ENCODE results near the gene FCGR3A.
"Not testable (repeated sequence)": the region's sequence is repeated elsewhere in the genome, so short reads cannot be mapped to it uniquely, and the experiment has no call there.

FCGR3A gene

DNA sequence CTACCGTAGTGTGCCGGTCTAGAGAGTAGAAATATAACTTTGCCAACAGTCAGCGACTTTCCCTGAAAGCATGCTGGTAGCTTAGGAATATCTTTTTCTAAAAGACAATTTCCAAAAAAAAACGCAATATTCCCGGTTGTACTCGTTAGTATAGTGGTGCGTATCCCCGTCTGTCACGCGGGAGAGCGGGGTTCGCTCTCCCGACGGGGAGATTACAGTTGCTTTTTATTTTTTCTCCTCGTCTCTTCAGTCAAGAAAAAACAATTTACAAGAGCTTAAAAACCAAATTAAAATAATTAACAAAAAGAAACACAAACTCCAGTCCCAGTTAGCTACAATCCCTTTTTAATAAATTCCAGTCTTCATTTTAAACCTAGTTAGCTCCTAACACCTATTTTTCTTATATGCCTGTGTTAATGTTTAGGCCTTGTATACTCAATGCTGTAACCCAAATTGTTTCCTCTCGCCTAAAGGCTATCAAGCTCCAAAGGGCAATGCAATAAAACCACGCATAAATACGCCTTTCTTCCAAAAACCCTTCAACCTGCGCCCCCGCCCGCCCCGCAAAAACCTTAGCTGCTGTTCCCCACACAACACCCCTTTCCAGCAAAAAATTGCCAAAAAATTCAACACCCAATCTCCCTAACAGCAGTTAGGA is 17.5 kb downstream of the FCGR3A start:
- H3K4me3 ChIP-seq (ENCODE audit: low read length), result 0 out of 2 replicates have a peak overlapping the region, but pooled peaks have one; percentile 11
- TF ChIP-seq ZNF274 (IDR thresholded peaks at IDR 0.05; ENCODE audit: low read depth, low read length), result no peak

- H3K4me3 ChIP-seq (ENCODE audit: low read length), result peak overlapping the region; percentile 86
Observed at GRCh38 chr1:161530671-161531641, 18.7 kb downstream of the FCGR3A start.

DNA sequence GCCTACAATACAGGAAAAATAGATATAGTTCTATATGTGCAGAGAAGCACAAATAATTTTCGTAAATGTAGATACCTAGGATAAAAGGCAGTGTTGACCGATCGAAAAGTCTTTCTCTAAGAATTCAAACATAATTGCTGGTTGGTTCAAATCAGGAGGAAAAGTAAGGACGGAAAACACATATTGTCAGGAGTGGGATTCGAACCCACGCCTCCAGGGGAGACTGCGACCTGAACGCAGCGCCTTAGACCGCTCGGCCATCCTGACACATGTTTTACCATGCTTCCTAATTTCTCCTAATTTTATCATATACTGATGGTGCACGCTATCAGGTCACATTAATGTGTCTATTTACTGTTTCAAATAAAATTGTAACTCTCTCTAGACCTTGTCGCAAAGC is 19.5 kb downstream of the FCGR3A start:
- peak overlapping the region; percentile 86 for H3K4me3 ChIP-seq (ENCODE audit: low read length)

GRCh38 chr1:161529463-161530104 is 20.0 kb downstream of the FCGR3A start:
- peak overlapping the region; percentile 86 for H3K4me3 ChIP-seq (ENCODE audit: low read length)

GRCh38 chr1:161528550-161528949 is 21.1 kb downstream of the FCGR3A start:
- not testable (repeated sequence) for H3K4me3 ChIP-seq (ENCODE audit: low read length)

- H3K4me3 ChIP-seq (ENCODE audit: low read length), result not testable (repeated sequence)
Observed at GRCh38 chr1:161525918-161526317, 23.7 kb downstream of the FCGR3A start.

DNA sequence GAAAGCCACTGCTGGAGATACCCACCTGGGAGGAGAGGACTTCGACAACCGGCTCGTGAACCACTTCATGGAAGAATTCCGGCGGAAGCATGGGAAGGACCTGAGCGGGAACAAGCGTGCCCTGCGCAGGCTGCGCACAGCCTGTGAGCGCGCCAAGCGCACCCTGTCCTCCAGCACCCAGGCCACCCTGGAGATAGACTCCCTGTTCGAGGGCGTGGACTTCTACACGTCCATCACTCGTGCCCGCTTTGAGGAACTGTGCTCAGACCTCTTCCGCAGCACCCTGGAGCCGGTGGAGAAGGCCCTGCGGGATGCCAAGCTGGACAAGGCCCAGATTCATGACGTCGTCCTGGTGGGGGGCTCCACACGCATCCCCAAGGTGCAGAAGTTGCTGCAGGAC is 24.3 kb downstream of the FCGR3A start:
- peak overlapping the region; percentile 34; the same call in 1 of the 2 replicates for H3K4me3 ChIP-seq (ENCODE audit: low read length)

- H3K4me3 ChIP-seq (ENCODE audit: low read length), result peak overlapping the region; percentile 34; the same call in 1 of the 2 replicates
Observed at GRCh38 chr1:161524742-161525291, 24.8 kb downstream of the FCGR3A start.

GRCh38 chr1:161523817-161524741 is 25.5 kb downstream of the FCGR3A start, which contains the start of gene HSPA6:
TSS of gene HSPA6 (plus strand) at chr1:161524540. CDS start at chr1:161524659, 119 bp downstream.
- H3K4me3 ChIP-seq (ENCODE audit: low read length), result peak within 1 kb of the TSS; percentile 65

DNA sequence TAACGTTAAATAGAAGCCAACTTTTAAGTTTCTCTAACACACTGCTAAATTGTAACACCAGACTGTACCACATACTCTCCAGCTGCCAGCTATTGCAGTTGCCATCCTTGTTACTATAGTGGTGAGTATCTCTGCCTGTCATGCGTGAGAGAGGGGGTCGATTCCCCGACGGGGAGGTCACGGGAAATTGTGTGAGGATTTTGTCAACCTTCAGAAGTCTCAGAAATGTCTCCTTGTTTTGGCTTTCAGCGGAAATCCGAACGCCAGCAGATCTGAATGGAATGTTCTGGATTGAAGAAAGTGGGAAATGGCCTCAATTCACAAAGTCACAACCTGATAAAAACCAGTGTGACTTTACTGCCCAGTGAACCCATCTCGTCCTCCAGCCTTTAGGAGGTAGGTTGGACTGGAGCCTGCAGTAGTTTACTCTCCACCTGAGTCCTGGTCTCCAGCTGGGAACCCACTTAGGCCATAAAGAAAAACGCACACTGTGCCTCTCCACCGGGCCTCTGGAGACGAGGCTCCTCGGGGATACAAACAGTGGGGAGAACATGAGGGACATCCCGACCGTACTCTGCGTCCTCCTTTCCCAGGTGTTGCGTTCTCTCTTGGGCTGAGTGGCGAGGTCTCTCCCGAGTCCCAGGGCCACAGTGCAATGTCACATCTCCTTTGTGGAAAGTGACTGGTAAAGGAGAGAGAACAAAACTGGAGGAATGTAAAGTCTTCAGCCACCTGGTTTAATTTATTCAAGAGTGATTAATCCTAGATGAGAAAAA is 26.4 kb downstream of the FCGR3A start:
- not testable (repeated sequence) for H3K4me3 ChIP-seq (ENCODE audit: low read length)

DNA sequence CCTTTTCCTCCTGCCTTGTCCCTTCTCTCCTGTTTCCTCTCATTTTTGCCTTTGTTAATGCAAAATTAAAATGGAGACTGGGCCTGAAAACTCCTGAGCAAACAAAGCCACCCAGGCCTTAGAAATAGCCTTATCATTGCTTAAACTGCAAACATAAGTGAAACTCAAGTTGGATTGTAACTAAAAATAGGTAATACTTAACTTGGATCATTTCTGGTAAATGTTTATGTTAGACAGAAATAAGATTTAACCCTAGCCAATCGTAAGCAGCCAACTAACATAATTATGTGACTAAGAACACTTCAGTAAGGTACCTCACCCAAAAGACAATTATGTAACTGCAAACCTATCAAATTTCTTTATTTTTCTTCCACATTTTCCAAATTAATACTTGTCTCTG is 35.7 kb downstream of the FCGR3A start:
- not testable (repeated sequence) for H3K4me3 ChIP-seq (ENCODE audit: low read length)

DNA sequence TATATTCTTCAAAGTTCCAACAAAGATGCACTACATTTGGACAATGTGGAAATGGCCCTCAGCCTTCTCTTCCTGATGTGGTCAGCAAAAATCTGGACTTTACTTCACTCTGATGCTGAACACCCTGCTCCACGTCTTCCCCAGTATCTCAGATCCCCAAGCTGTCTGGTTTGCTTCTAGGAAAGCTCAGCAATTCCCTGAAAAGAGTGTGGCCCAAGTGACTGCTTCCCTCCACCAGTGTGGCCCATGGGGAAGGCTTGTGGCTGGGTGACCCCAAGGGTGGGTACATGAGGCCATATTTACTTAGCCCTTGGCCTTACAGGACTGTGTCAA is 36.2 kb downstream of the FCGR3A start:
- H3K4me3 ChIP-seq (ENCODE audit: low read length), result not testable (repeated sequence)

- not testable (repeated sequence) for H3K4me3 ChIP-seq (ENCODE audit: low read length)
Observed at GRCh38 chr1:161512636-161513447, 36.8 kb downstream of the FCGR3A start.
